HepG2 (cell line): ENCODE results near the gene KLHL40. TPM values are rescaled to one million over a fixed set of nuclear protein-coding genes. Genes with fewer than 3 reads are reported as not detected.

Experiments
- ATAD3A ChIP-seq: sonication (generic); formaldehyde crosslinking; IDR thresholded peaks from 2 replicates; pipeline ENCODE4 v1.4.0; 2020; ENCODE audit warnings: missing genetic modification reagents
- BRCA1 ChIP-seq: sonication (generic); formaldehyde crosslinking; IDR thresholded peaks from 2 replicates; pipeline ENCODE4 v1.4.0; 2020; ENCODE audit warnings: missing genetic modification reagents
- CBX5 ChIP-seq: sonication (generic); formaldehyde crosslinking; IDR thresholded peaks from 2 replicates; pipeline ENCODE4 v1.4.0; 2020; ENCODE audit warnings: missing genetic modification reagents, borderline replicate concordance
- ISX ChIP-seq: sonication (generic); formaldehyde crosslinking; conservative IDR thresholded peaks from 2 replicates; pipeline ENCODE4 v1.5.0; 2020; ENCODE audit warnings: missing genetic modification reagents
- KLF13 ChIP-seq: sonication (generic); formaldehyde crosslinking; IDR thresholded peaks from 2 replicates; pipeline ENCODE4 v1.4.0; 2020; ENCODE audit warnings: mild to moderate bottlenecking, missing genetic modification reagents
- MIER2 ChIP-seq: IDR thresholded peaks from 2 replicates; pipeline ENCODE4 v1.6.1; 2016; ENCODE audit warnings: missing biosample characterization, missing genetic modification reagents
- NAIF1 ChIP-seq: sonication (generic); formaldehyde crosslinking; IDR thresholded peaks from 2 replicates; pipeline ENCODE4 v1.5.0; 2020; ENCODE audit warnings: mild to moderate bottlenecking, missing genetic modification reagents, borderline replicate concordance
- NR1H2 ChIP-seq: sonication (generic); formaldehyde crosslinking; IDR thresholded peaks from 2 replicates; pipeline ENCODE4 v1.8.1; 2022; ENCODE audit warnings: low read depth, missing genetic modification reagents, borderline replicate concordance
- RBFOX2 ChIP-seq: fragments of 200-400 bp; formaldehyde crosslinking; IDR thresholded peaks from 2 replicates; pipeline ENCODE4 v1.6.1; 2017; ENCODE audit warnings: low read depth, mild to moderate bottlenecking, low read length
- RFXAP ChIP-seq: sonication (generic); formaldehyde crosslinking; IDR thresholded peaks from 2 replicates; pipeline ENCODE4 v1.4.0; 2020; ENCODE audit warnings: missing genetic modification reagents, borderline replicate concordance
- ZMYM2 ChIP-seq: sonication (generic); formaldehyde crosslinking; IDR thresholded peaks from 2 replicates; pipeline ENCODE4 v1.8.0; 2022; ENCODE audit warnings: mild to moderate bottlenecking, missing genetic modification reagents
- ZNF33A ChIP-seq: sonication (generic); formaldehyde crosslinking; IDR thresholded peaks from 2 replicates; pipeline ENCODE4 v1.5.1; 2020; ENCODE audit warnings: missing genetic modification reagents, mild to moderate bottlenecking, moderate library complexity, borderline replicate concordance
- ZNF468 ChIP-seq: sonication (generic); formaldehyde crosslinking; IDR thresholded peaks from 2 replicates; pipeline ENCODE4 v1.8.0; 2022; ENCODE audit warnings: mild to moderate bottlenecking, moderate library complexity, missing genetic modification reagents
- ZNF484 ChIP-seq: sonication (generic); formaldehyde crosslinking; IDR thresholded peaks from 2 replicates; pipeline ENCODE4 v1.5.1; 2020; ENCODE audit warnings: mild to moderate bottlenecking, low read depth, missing genetic modification reagents, borderline replicate concordance
- ZNF564 ChIP-seq: sonication (generic); formaldehyde crosslinking; IDR thresholded peaks from 2 replicates; pipeline ENCODE4 v1.8.1; 2023; ENCODE audit warnings: mild to moderate bottlenecking, missing genetic modification reagents
- ZNF883 ChIP-seq: sonication (generic); formaldehyde crosslinking; IDR thresholded peaks from 2 replicates; pipeline ENCODE4 v1.5.1; 2020; ENCODE audit warnings: mild to moderate bottlenecking, missing genetic modification reagents; ENCODE audit errors: not compliant biosample characterization
- polyA plus RNA-seq, 8 experiments: library from polyadenylated mRNA; depleted of rRNA in 3 of 8; stranded (reverse) in 7 of 8; unstranded in 1 of 8; fragments of >200 nt; fragmentation: Illumina TruSeq in 4 of 8; extraction: Trizol in 4 of 8; gene quantifications; 2 replicates each; pipeline versions ENCODE4 v1.2.1 to v1.2.3, GENCODE V29; 2011 to 2016; ENCODE audit warnings: low read depth in 4 of 8, missing spikeins in 1 of 8, mixed read lengths in 1 of 8; ENCODE audit not compliant: insufficient read depth in 1 of 8
- total RNA-seq, 5 experiments: library from RNA; depleted of rRNA; stranded (reverse); fragments of >200 nt; fragmentation: Illumina TruSeq; extraction: Trizol; gene quantifications; 2 replicates each; pipeline ENCODE4 v1.2.3, GENCODE V29; 2016; ENCODE audit warnings: low read depth in 1 of 5
- TF ChIP-seq, protein P1 (sequence below): sonication (generic); formaldehyde crosslinking; IDR thresholded peaks from 2 replicates; pipeline ENCODE4 v1.5.0; 2020; ENCODE audit warnings: missing genetic modification reagents
- TF ChIP-seq, protein P2 (sequence below): sonication (generic); formaldehyde crosslinking; IDR thresholded peaks from 2 replicates; pipeline ENCODE4 v1.4.0; 2020; ENCODE audit warnings: mild to moderate bottlenecking, missing genetic modification reagents
- TF ChIP-seq, protein P3 (sequence below): sonication (generic); formaldehyde crosslinking; IDR thresholded peaks from 2 replicates; pipeline ENCODE4 v1.8.1; 2023; ENCODE audit warnings: mild to moderate bottlenecking, moderate library complexity, missing genetic modification reagents
- TF ChIP-seq, protein P4 (sequence below), 2 experiments: IDR thresholded peaks; 2 replicates each; pipeline ENCODE4 v1.6.1; 2011 to 2012; ENCODE audit warnings: low read length in 2 of 2, borderline replicate concordance in 1 of 2, low read depth in 1 of 2, mild to moderate bottlenecking in 1 of 2, moderate library complexity in 1 of 2
- TF ChIP-seq, protein P5 (sequence below): sonication (generic); formaldehyde crosslinking; IDR thresholded peaks from 2 replicates; pipeline ENCODE4 v1.4.0; 2020; ENCODE audit warnings: missing genetic modification reagents
- TF ChIP-seq, protein P6 (sequence below): sonication (generic); formaldehyde crosslinking; IDR thresholded peaks from 2 replicates; pipeline ENCODE4 v1.4.0; 2020; ENCODE audit warnings: mild to moderate bottlenecking, missing genetic modification reagents

The KLHL40 gene
- total and polyA plus RNA-seq, 2 of the 13 experiments (the other 11 are each of a cell fraction or from before 2014, with no cell fraction given), result not detected

DNA sequence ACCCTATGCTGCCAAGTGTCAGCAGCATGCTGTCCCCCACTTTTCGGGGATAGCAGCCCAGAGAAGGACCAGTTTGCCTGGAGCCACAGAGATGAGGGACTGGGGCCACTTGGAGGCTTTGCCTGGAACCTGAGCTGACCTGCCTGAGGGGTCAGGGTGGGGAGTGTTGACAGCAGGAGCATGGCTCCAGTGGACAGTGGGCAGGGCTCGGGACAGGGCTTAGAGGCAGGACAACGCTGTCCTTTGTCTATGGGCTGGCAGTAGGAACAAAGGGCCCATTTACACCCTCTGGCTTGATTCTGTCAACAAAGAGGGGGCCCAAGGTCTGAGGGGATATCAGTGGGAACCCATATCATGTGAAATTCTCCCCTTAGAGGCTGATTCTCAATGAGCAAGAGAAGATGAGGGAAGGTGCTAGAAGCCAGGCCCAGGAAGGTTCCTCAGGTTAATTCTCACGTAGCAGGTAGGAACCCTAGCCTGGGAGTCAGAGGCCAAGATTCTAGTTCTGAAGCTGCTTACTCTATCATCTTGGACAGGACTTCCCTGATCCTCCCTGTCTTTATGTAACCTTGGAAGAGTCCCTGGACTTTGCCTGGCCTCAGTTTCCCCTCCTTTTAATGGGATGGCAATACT is 47.0 kb downstream of the KLHL40 start (continued):
- TF ChIP-seq ZMYM2 (CRISPR knock-in tag) (no peak; the same call in 1 of the 2 replicates), ZNF484 (CRISPR knock-in tag) (no peak), NAIF1 (CRISPR knock-in tag) (no peak), KLF13 (CRISPR knock-in tag) (no peak), ISX (CRISPR knock-in tag) (no peak), ZNF468 (CRISPR knock-in tag) (no peak), BRCA1 (CRISPR knock-in tag) (no peak), ZNF33A (CRISPR knock-in tag) (no peak), NR1H2 (CRISPR knock-in tag) (no peak), ZNF564 (CRISPR knock-in tag) (no peak), RBFOX2 (0 out of 2 replicates have a peak, but pooled peaks have one; percentile 37), ZNF883 (CRISPR knock-in tag) (no peak), CBX5 (peak; percentile 69; the same call in 1 of the 2 replicates), MIER2 (peak; percentile 85), RFXAP (CRISPR knock-in tag) (peak; percentile 85; the same call in 1 of the 2 replicates), ATAD3A (no peak)
- TF ChIP-seq, protein P1, sequence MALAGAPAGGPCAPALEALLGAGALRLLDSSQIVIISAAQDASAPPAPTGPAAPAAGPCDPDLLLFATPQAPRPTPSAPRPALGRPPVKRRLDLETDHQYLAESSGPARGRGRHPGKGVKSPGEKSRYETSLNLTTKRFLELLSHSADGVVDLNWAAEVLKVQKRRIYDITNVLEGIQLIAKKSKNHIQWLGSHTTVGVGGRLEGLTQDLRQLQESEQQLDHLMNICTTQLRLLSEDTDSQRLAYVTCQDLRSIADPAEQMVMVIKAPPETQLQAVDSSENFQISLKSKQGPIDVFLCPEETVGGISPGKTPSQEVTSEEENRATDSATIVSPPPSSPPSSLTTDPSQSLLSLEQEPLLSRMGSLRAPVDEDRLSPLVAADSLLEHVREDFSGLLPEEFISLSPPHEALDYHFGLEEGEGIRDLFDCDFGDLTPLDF (CRISPR knock-in tag), result no peak
- TF ChIP-seq, protein P2, sequence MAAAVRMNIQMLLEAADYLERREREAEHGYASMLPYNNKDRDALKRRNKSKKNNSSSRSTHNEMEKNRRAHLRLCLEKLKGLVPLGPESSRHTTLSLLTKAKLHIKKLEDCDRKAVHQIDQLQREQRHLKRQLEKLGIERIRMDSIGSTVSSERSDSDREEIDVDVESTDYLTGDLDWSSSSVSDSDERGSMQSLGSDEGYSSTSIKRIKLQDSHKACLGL (CRISPR knock-in tag), result 0 out of 2 replicates have a peak, but pooled peaks have one; percentile 21
- TF ChIP-seq, protein P3, sequence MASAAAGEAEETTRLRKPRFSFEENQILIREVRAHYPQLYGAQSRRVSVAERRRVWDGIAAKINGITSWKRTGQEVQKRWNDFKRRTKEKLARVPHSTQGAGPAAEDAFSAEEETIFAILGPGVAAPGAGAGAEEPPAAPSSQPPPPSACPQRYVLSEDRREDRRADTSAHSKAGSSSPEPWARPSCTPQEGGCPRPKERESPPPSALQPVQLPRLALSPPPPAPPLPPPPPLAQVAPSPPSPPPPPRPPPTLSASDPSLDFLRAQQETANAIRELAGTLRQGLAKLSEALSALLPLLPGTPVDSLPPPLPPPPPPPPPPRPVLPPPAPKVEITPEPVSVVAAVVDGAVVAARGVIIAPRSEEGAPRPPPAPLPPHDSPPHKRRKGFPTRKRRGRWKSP, result no peak; the same call in 1 of the 2 replicates
- TF ChIP-seq, protein P4, sequence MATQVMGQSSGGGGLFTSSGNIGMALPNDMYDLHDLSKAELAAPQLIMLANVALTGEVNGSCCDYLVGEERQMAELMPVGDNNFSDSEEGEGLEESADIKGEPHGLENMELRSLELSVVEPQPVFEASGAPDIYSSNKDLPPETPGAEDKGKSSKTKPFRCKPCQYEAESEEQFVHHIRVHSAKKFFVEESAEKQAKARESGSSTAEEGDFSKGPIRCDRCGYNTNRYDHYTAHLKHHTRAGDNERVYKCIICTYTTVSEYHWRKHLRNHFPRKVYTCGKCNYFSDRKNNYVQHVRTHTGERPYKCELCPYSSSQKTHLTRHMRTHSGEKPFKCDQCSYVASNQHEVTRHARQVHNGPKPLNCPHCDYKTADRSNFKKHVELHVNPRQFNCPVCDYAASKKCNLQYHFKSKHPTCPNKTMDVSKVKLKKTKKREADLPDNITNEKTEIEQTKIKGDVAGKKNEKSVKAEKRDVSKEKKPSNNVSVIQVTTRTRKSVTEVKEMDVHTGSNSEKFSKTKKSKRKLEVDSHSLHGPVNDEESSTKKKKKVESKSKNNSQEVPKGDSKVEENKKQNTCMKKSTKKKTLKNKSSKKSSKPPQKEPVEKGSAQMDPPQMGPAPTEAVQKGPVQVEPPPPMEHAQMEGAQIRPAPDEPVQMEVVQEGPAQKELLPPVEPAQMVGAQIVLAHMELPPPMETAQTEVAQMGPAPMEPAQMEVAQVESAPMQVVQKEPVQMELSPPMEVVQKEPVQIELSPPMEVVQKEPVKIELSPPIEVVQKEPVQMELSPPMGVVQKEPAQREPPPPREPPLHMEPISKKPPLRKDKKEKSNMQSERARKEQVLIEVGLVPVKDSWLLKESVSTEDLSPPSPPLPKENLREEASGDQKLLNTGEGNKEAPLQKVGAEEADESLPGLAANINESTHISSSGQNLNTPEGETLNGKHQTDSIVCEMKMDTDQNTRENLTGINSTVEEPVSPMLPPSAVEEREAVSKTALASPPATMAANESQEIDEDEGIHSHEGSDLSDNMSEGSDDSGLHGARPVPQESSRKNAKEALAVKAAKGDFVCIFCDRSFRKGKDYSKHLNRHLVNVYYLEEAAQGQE (IDR thresholded peaks at IDR 0.05; ENCODE audit: borderline replicate concordance in 1 of 2, low read depth in 1 of 2, low read length in 2 of 2), result 0 out of 4 replicates have a peak, but pooled peaks of 1 of the 2 experiments have one; percentile 3
- TF ChIP-seq, protein P5, sequence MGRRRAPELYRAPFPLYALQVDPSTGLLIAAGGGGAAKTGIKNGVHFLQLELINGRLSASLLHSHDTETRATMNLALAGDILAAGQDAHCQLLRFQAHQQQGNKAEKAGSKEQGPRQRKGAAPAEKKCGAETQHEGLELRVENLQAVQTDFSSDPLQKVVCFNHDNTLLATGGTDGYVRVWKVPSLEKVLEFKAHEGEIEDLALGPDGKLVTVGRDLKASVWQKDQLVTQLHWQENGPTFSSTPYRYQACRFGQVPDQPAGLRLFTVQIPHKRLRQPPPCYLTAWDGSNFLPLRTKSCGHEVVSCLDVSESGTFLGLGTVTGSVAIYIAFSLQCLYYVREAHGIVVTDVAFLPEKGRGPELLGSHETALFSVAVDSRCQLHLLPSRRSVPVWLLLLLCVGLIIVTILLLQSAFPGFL, result no peak
- TF ChIP-seq, protein P6, sequence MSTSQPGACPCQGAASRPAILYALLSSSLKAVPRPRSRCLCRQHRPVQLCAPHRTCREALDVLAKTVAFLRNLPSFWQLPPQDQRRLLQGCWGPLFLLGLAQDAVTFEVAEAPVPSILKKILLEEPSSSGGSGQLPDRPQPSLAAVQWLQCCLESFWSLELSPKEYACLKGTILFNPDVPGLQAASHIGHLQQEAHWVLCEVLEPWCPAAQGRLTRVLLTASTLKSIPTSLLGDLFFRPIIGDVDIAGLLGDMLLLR (CRISPR knock-in tag), result no peak
